ENCODE measurements around the gene ELP4. TPM values are rescaled to one million over a fixed set of nuclear protein-coding genes. Genes with fewer than 3 reads are reported as not detected.

ELP4 gene
- total and polyA plus RNA-seq, 2 donors from 2014 or later = 20.3 to 26.2 TPM

- DNase-seq = no peak
- TF ChIP-seq CTCF (IDR thresholded peaks at IDR 0.05; ENCODE audit: borderline replicate concordance, extremely low read depth, insufficient read depth) = no peak
- Histone ChIP-seq H3K4me1 (ENCODE audit: control insufficient read depth in 2 of 3, insufficient read depth in 2 of 3, low read depth in 1 of 3, low read length in 3 of 3) (no peaks in the 10 kb centered on the region), H3K36me3 (ENCODE audit: control insufficient read depth in 2 of 3, insufficient read depth in 3 of 3, low read length in 3 of 3) (no peaks in the 10 kb centered on the region), H3K9me3 (ENCODE audit: control insufficient read depth in 2 of 3, insufficient read depth in 1 of 3, low read length in 3 of 3) (no peaks in the 10 kb centered on the region), H3K27ac (ENCODE audit: low read depth in 2 of 2, low read length in 2 of 2) (no peak overlapping the region), H3K4me3 (ENCODE audit: low read length in 3 of 3) (no peak overlapping the region), H3K27me3 (ENCODE audit: control insufficient read depth, insufficient read depth, low read length) (no peaks in the 10 kb centered on the region), H3K9ac (ENCODE audit: low read length in 3 of 3) (no peak overlapping the region)
- no peak for FAIRE-seq
- intact Hi-C loops (cut with DNase I) = no loop called here
Measured at GRCh38 chr11:31768749-31769640, 259.4 kb downstream of the ELP4 start.

GRCh38 chr11:31770011-31770700 is 260.6 kb downstream of the ELP4 start:
- no peak for TF ChIP-seq CTCF (IDR thresholded peaks at IDR 0.05; ENCODE audit: borderline replicate concordance, extremely low read depth, insufficient read depth)
- FAIRE-seq (no peak), DNase-seq (peak in 2 of 5 donors; percentile 29 to 33)
- H3K4me3 ChIP-seq (ENCODE audit: low read length in 3 of 3) = no peak overlapping the region
- H3K9ac ChIP-seq (ENCODE audit: low read length in 3 of 3) = no peak overlapping the region
- no peaks in the 10 kb centered on the region for H3K4me1 ChIP-seq (ENCODE audit: control insufficient read depth in 2 of 3, insufficient read depth in 2 of 3, low read depth in 1 of 3, low read length in 3 of 3)
- intact Hi-C loops (cut with DNase I) = no loop called here
- H3K27me3 ChIP-seq (ENCODE audit: control insufficient read depth, insufficient read depth, low read length) = no peaks in the 10 kb centered on the region
- H3K27ac ChIP-seq (ENCODE audit: low read depth in 2 of 2, low read length in 2 of 2) = no peak overlapping the region
- no peaks in the 10 kb centered on the region for H3K36me3 ChIP-seq (ENCODE audit: control insufficient read depth in 2 of 3, insufficient read depth in 3 of 3, low read length in 3 of 3)
- H3K9me3 ChIP-seq (ENCODE audit: control insufficient read depth in 2 of 3, insufficient read depth in 1 of 3, low read length in 3 of 3) = no peaks in the 10 kb centered on the region

- DNase-seq (no peak), FAIRE-seq (no peak)
- Histone ChIP-seq H3K27me3 (ENCODE audit: control insufficient read depth, insufficient read depth, low read length) (no peaks in the 10 kb centered on the region), H3K27ac (ENCODE audit: low read depth in 2 of 2, low read length in 2 of 2) (no peak overlapping the region), H3K9me3 (ENCODE audit: control insufficient read depth in 2 of 3, insufficient read depth in 1 of 3, low read length in 3 of 3) (no peaks in the 10 kb centered on the region), H3K4me1 (ENCODE audit: control insufficient read depth in 2 of 3, insufficient read depth in 2 of 3, low read depth in 1 of 3, low read length in 3 of 3) (no peaks in the 10 kb centered on the region), H3K36me3 (ENCODE audit: control insufficient read depth in 2 of 3, insufficient read depth in 3 of 3, low read length in 3 of 3) (no peaks in the 10 kb centered on the region), H3K4me3 (ENCODE audit: low read length in 3 of 3) (no peak overlapping the region), H3K9ac (ENCODE audit: low read length in 3 of 3) (no peak overlapping the region)
- intact Hi-C loops (cut with DNase I) = no loop called here
- TF ChIP-seq CTCF (IDR thresholded peaks at IDR 0.05; ENCODE audit: borderline replicate concordance, extremely low read depth, insufficient read depth) = no peak
Measured at GRCh38 chr11:31772412-31772811, 262.8 kb downstream of the ELP4 start.

Data from kidney (tissue), 14 donors.